GM19035 (cell line): ENCODE data around the gene FBP1.
"Not testable (repeated sequence)": the region's sequence is repeated elsewhere in the genome, so short reads cannot be mapped to it uniquely, and the experiment has no call there.

Experiments used
- ATAC-seq: cut with Tn5 transposase; IDR thresholded peaks from one replicate; pipeline ENCODE4 v1.9.1; 2021; ENCODE audit not compliant: unreplicated experiment

Gene FBP1

GRCh38 chr9:94586316-94586715, 53.0 kb downstream of the FBP1 start:
- ATAC-seq, result no peak

- ATAC-seq, result no peak
Observed at GRCh38 chr9:94584555-94584954, 54.8 kb downstream of the FBP1 start.

DNA sequence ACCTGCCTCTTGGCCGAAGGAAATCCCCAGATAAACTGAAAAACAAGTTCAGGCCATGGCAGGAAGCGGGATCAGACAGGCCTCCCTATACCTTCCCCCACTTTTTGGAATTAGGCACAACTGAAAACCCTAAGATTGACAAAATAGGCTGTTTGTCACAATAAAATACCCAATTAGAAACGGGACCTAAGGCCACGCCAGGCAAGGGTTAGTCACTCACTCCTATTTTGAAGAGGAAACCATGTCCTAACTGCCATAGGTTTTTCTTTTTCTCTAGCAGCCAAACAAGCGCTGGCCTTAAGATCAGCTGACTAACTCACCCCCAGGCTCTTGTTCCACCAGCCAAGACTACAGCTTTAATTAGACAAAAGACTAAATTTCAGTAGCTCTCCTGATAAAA, 57.6 kb downstream of the FBP1 start:
- ATAC-seq, result no peak

GRCh38 chr9:94577571-94577970, 61.7 kb downstream of the FBP1 start:
- no peak for ATAC-seq

DNA sequence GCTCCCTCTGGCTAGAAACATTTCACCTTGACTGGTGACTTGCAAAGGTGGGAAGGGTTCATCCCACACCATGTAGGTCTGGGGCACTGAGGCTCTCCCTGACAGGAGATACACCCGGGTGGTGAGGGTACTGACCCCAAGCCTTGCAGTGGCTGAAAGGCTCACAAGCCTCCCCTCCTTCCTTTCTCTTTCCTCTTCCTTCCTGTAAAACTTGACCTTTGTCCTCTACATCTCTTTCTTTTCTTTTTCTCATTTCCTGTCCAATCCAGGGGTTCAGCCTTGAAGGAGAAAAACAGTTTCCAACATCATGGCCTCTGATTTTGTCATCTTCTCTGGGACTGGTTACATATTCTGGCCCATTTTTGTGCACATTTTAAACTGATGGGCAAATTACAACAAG, 62.3 kb downstream of the FBP1 start:
- no peak for ATAC-seq

DNA sequence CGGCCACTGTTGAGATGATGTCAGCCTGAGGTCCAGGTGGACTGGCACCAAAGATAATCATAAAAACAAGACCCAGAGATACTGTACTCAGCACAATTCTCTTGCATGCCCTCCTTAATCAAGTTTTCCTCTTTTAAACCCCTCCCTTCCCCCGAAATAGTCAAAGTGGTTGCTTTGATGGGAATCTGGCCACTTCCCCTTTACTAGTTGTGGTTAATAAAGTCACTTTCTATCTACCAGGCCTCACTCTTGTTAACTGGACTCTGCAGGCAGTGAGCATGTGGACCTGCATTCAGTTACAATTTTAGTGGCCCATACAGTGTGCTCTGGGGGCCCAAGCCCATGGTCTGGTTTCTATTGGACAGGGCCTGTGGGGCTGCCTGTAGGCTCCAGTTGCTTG, 63.2 kb downstream of the FBP1 start:
- ATAC-seq, result no peak

DNA sequence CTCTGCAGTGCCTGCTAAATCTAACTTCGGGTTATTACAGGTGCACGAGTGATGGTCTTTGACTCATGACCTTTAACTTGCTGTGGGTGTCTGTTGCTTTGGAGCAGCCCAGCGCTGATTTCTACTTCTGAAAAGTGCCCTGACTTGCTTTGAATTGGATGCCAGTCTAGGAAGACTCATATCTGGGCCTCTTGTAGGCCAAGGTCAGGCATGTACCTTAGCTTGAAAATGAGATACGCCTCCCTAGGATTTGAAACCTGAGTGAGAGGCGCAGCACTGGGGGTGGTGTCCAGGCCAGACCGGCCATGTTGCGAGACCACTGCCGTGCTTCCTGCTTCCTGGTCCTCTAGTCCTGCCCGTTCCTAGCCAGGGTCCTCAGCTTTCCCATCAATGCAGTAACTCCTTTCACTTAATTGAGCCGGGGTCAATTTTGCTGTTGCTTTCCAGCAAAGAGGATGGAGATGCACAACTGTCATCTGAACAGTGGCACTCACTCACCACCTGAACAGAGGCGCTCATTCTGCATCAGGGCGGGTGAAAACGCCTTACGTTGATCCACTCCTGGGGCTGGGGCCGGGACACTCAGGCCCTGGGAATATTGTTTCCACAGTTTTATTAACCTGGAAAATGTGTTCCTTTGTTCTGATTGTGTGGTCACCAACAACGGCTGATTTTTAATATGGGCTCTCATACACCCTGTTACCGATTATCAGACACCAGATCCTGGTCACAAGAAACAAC, 70.2 kb downstream of the FBP1 start:
- ATAC-seq, result no peak

GRCh38 chr9:94568250-94568889, 70.9 kb downstream of the FBP1 start:
- ATAC-seq, result no peak

- ATAC-seq, result no peak
Observed at GRCh38 chr9:94567271-94567670, 72.0 kb downstream of the FBP1 start.

- ATAC-seq, result no peak
Observed at GRCh38 chr9:94566550-94566949, 72.8 kb downstream of the FBP1 start.

- ATAC-seq, result not testable (repeated sequence)
Observed at GRCh38 chr9:94564279-94564678, 75.0 kb downstream of the FBP1 start.

- no peak for ATAC-seq
Observed at GRCh38 chr9:94563548-94563947, 75.8 kb downstream of the FBP1 start.

GRCh38 chr9:94560237-94560636, 79.1 kb downstream of the FBP1 start:
- ATAC-seq, result no peak

GRCh38 chr9:94557376-94557775, 81.9 kb downstream of the FBP1 start:
- no peak for ATAC-seq

- no peak for ATAC-seq
Observed at GRCh38 chr9:94554439-94555331, 84.6 kb downstream of the FBP1 start, which contains the start of gene PCAT7. PCAT7 (plus strand) TSS chr9:94555083.

DNA sequence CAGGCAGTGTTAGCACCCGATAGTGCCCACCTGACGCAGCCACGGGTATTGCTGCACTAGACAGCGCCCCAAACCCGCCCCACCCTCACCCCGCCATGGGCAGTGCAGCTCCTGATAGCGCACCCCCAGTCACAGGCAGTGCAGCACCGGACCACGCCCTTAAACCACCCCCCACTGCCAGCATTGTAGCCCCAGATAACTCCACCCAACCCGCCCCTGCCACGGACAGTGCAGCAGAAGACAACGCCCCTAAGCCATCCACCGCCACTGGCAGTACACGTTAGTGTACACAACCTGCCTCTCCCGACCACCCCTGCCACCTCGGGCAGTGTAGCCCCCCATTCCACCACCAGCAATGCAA, 85.3 kb downstream of the FBP1 start:
- ATAC-seq, result no peak
